ENCODE data around the gene RTN4R.

Gene RTN4R

DNA sequence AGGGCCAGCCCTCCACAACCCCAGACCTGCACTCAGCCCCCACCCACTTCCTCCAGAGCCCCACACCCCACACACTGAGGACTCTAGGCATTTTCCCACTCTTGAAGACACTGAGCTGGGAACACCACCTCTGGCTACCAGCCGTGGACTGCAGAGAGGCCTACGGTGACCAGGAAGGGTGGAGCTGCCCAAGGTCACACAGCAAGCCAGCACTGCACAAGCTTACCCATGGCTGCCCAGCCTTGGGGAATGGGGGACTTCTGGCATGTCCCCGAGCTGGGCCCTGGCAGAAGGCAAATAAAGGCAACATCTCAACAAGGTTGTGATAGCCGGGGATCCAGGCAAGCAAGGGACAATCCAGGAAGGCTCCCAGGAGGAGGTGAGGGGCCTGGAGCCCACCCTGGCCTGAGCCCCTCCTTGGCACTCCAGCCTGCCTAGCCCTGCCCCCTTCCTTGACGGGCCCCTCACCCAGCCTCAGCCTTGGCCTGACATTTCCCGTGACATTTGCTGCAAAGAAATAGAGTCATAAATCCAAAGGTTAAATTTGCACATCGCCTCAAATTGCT, 5.5 kb downstream of the RTN4R start:
- Mint-ChIP-seq H3K4me1 (peaks cover 8% of the 10 kb centered on the region), H3K27me3 (ENCODE audit: low read depth) (no peaks in the 10 kb centered on the region), H3K36me3 (ENCODE audit: low read depth) (no peaks in the 10 kb centered on the region), H3K9me3 (no peaks in the 10 kb centered on the region), H3K27ac (no peak overlapping the region), H3K4me3 (no peak overlapping the region)
- TF ChIP-seq, protein P1, sequence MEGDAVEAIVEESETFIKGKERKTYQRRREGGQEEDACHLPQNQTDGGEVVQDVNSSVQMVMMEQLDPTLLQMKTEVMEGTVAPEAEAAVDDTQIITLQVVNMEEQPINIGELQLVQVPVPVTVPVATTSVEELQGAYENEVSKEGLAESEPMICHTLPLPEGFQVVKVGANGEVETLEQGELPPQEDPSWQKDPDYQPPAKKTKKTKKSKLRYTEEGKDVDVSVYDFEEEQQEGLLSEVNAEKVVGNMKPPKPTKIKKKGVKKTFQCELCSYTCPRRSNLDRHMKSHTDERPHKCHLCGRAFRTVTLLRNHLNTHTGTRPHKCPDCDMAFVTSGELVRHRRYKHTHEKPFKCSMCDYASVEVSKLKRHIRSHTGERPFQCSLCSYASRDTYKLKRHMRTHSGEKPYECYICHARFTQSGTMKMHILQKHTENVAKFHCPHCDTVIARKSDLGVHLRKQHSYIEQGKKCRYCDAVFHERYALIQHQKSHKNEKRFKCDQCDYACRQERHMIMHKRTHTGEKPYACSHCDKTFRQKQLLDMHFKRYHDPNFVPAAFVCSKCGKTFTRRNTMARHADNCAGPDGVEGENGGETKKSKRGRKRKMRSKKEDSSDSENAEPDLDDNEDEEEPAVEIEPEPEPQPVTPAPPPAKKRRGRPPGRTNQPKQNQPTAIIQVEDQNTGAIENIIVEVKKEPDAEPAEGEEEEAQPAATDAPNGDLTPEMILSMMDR (IDR thresholded peaks at IDR 0.05; ENCODE audit: unreplicated experiment in 3 of 3): no peak

DNA sequence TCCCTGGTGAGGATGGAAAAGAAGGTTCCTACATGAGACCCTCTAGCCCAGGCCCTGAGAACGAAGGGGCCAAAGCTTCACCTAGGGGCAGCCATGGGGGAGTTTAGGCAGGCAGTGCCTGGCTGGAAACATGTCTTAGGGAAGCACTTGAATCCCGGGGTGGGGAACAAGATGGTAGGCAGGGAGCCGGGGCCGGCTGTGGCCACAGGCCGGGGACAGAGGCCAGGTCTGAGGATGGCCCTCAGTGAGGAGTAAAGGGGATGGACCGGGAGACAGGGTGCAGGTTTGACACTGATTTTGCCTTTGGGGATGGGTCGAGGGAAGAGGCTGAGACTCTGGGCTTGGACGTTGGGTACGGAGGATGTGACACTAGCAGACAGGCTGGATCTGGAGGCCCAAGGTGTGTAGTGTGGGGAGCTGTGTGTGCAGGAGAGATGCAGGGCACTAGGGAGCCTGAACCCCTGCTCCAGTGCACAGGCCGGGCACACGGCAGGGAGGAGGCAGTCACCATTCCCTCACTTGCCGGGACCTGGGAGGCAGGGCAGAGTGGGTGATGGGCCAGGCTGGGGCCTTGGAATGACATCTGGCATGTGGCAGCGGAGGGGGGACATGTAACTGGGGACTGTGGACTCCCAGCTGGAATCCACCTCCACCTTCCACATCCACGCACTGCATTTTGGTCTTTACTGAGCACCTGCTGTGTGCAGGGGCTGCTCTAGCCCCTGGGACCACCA, 6.1 kb downstream of the RTN4R start:
- Mint-ChIP-seq H3K4me3 (no peak overlapping the region), H3K27me3 (ENCODE audit: low read depth) (no peaks in the 10 kb centered on the region), H3K36me3 (ENCODE audit: low read depth) (no peaks in the 10 kb centered on the region), H3K27ac (no peak overlapping the region), H3K9me3 (no peaks in the 10 kb centered on the region), H3K4me1 (peaks cover 8% of the 10 kb centered on the region)
- TF ChIP-seq, protein P1 (IDR thresholded peaks at IDR 0.05; ENCODE audit: unreplicated experiment in 3 of 3): no peak

DNA sequence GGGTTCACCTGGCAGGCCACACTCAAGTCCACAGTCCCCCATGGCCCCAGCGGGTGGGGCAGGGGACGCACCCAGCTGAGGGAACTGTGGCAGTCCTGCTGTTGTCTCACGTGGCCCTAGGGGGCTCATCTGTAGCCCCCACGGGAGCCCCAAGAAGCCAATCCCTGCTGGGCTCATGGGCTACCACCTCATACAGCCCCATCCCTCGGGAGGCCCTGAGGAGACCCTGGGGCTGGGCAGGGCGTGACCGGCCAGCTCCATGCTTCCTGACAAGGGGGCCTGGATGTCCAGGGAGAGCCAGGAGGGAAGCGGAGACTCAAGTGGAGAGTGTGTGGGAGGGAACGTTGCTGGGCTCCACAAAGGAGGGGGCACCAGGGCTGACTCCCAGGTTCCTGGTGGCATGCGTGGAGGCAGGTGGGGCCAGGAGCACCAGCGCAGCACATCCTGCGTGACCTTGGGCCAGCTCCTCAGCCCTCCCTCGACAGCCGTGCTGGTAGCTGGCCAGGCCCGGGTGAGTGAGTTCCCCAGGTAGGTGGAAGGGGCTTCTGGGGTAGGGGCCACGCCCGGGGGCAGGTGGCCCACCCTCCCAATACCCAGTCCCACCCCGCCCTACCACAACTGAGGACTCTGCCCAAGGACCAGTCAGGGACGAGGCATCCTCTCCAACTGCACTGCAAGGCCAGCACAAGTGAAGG, 7.9 kb downstream of the RTN4R start:
- Mint-ChIP-seq H3K4me1 (peaks cover 8% of the 10 kb centered on the region), H3K4me3 (no peak overlapping the region), H3K9me3 (no peaks in the 10 kb centered on the region), H3K27me3 (ENCODE audit: low read depth) (no peaks in the 10 kb centered on the region), H3K36me3 (ENCODE audit: low read depth) (no peaks in the 10 kb centered on the region), H3K27ac (no peak overlapping the region)
- TF ChIP-seq, protein P1 (IDR thresholded peaks at IDR 0.05; ENCODE audit: unreplicated experiment in 3 of 3): no peak

DNA sequence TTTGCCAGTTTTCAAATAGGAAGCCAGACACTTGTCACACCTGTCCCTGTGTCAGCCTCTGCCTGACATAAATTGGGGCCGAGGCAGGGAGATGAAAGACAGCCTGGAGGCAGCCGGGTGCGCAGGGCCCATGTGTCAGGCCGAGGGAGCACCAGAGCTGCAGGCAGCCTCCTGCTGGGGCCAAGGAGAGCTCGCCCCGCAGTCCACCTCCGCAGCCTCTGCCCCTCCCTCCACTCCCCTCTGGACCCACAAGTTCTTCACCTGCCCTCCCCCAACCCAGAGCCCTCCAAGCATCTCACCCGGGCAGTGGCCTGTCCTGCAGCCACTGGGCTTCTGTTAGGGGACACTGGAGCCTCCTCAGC, 8.8 kb downstream of the RTN4R start:
- TF ChIP-seq, protein P1 (IDR thresholded peaks at IDR 0.05; ENCODE audit: unreplicated experiment in 3 of 3): no peak
- Mint-ChIP-seq H3K27ac (no peak overlapping the region), H3K4me1 (peaks cover 14% of the 10 kb centered on the region), H3K9me3 (no peaks in the 10 kb centered on the region), H3K36me3 (ENCODE audit: low read depth) (no peaks in the 10 kb centered on the region), H3K27me3 (ENCODE audit: low read depth) (no peaks in the 10 kb centered on the region), H3K4me3 (no peak overlapping the region)

DNA sequence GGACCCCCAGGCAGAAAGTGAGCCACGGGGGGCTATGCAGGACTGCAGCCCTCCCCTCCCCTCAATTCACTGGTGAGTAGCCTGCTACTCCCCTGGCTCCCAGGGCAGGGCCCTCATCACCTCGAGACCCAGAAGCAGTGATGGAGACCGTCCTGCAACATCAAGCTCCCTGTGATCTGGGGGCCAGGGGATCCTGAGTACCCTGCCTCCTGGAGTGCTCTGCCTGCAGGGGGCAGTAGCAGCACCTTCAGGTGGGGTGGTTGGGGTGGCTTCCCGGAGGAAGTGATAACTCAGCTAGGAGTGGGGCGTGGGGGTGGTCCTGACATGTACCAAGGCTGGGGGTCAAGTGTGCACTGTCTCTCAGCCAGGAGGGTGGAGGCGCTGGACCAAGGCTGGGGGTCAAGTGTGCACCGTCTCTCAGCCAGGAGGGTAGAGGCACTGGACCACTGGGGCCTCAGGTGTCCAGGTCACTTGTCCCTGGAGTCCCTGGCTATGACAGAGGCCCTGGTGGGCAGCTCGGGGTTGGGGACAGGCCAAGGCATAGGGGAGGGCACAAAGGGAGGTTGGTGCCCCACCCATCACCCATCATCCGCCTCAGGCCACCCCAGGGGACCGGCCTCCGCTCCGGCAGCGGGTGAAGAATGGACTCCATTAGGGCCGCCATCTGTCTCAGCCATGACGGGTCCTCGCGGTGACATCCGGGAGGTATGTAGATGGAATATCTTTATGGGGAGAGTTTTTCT, 9.4 kb downstream of the RTN4R start:
- Mint-ChIP-seq H3K9me3 (no peaks in the 10 kb centered on the region), H3K4me1 (peaks cover 12% of the 10 kb centered on the region), H3K27me3 (ENCODE audit: low read depth) (peaks cover under 1% of the 10 kb centered on the region), H3K4me3 (no peak overlapping the region), H3K36me3 (ENCODE audit: low read depth) (no peaks in the 10 kb centered on the region), H3K27ac (no peak overlapping the region)
- TF ChIP-seq, protein P1 (IDR thresholded peaks at IDR 0.05; ENCODE audit: unreplicated experiment in 3 of 3): peak in 1 of 3 experiments; percentile 10
